GM12878 (cell line): ENCODE measurements around the gene PGR.

Experiments used
- ATF7 ChIP-seq: fragments of 450-650 bp; IDR thresholded peaks from 2 replicates; pipeline ENCODE4 v1.6.1; 2016; ENCODE audit warnings: low read depth, mild to moderate bottlenecking
- BCLAF1 ChIP-seq: fragments of 450-650 bp; IDR thresholded peaks from 2 replicates; pipeline ENCODE4 v1.6.1; 2017; ENCODE audit warnings: antibody characterized with exemption, mild to moderate bottlenecking, moderate library complexity
- CTCF ChIP-seq, 3 experiments: IDR thresholded peaks in 2 of 3; conservative IDR thresholded peaks in 1 of 3; 2 replicates each; pipeline ENCODE4 v1.5.1; 2011; ENCODE audit warnings: low read depth in 3 of 3, low read length in 3 of 3, mild to moderate bottlenecking in 3 of 3, control low read depth in 2 of 3, moderate library complexity in 2 of 3, inconsistent platforms in 1 of 3, mixed read lengths in 1 of 3; ENCODE audit not compliant: control insufficient read depth in 2 of 3, insufficient read depth in 1 of 3; ENCODE audit errors: extremely low read depth in 1 of 3
- EZH2 ChIP-seq: IDR thresholded peaks from 2 replicates; pipeline ENCODE4 v1.6.1; 2012; ENCODE audit warnings: low read depth, mild to moderate bottlenecking, control low read depth, inconsistent platforms, low read length, borderline replicate concordance; ENCODE audit not compliant: control insufficient read depth
- MAX ChIP-seq: IDR thresholded peaks from 2 replicates; pipeline ENCODE4 v1.6.1; 2012; ENCODE audit warnings: low read depth, low read length, improper control_type of control experiment
- NRF1 ChIP-seq: conservative IDR thresholded peaks from 2 replicates; pipeline ENCODE4 v1.6.1; 2011; ENCODE audit warnings: mild to moderate bottlenecking, low read depth, low read length, improper control_type of control experiment
- POLR2A ChIP-seq: IDR thresholded peaks from 2 replicates; pipeline ENCODE4 v1.6.1; 2011; ENCODE audit warnings: low read depth, mild to moderate bottlenecking, low read length
- POLR2AphosphoS5 ChIP-seq: IDR thresholded peaks from 2 replicates; pipeline ENCODE4 v1.6.1; 2011; ENCODE audit warnings: mild to moderate bottlenecking, low read length, inconsistent platforms
- RCOR1 ChIP-seq: conservative IDR thresholded peaks from 2 replicates; pipeline ENCODE4 v1.6.1; 2012; ENCODE audit warnings: low read depth, low read length, improper control_type of control experiment
- TF ChIP-seq, protein P1 (sequence below): fragments of 450-650 bp; conservative IDR thresholded peaks from 2 replicates; pipeline ENCODE4 v1.6.1; 2017; ENCODE audit warnings: mild to moderate bottlenecking, moderate library complexity

- TF ChIP-seq POLR2AphosphoS5, result no peak
- TF ChIP-seq ATF7, result no peak
- no peak for TF ChIP-seq BCLAF1
- TF ChIP-seq CTCF (IDR thresholded peaks at IDR 0.05 in 2 of 3, conservative IDR thresholded peaks at IDR 0.05 in 1 of 3; ENCODE audit: control insufficient read depth in 2 of 3, extremely low read depth in 1 of 3, insufficient read depth in 1 of 3, low read depth in 3 of 3, low read length in 3 of 3), result no peak
- no peak for TF ChIP-seq POLR2A
- no peak for TF ChIP-seq RCOR1
- TF ChIP-seq, protein P1, sequence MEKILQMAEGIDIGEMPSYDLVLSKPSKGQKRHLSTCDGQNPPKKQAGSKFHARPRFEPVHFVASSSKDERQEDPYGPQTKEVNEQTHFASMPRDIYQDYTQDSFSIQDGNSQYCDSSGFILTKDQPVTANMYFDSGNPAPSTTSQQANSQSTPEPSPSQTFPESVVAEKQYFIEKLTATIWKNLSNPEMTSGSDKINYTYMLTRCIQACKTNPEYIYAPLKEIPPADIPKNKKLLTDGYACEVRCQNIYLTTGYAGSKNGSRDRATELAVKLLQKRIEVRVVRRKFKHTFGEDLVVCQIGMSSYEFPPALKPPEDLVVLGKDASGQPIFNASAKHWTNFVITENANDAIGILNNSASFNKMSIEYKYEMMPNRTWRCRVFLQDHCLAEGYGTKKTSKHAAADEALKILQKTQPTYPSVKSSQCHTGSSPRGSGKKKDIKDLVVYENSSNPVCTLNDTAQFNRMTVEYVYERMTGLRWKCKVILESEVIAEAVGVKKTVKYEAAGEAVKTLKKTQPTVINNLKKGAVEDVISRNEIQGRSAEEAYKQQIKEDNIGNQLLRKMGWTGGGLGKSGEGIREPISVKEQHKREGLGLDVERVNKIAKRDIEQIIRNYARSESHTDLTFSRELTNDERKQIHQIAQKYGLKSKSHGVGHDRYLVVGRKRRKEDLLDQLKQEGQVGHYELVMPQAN, result no peak
- TF ChIP-seq NRF1, result no peak
- no peak for TF ChIP-seq EZH2
- TF ChIP-seq MAX, result no peak
Measured at GRCh38 chr11:101022256-101022655, 107.4 kb downstream of the PGR start.
